ENCODE data around the gene RNU7-1.

The RNU7-1 gene

GRCh38 chr12:6954316-6955107, 10.9 kb downstream of the RNU7-1 start:
- no peak for FAIRE-seq

DNA sequence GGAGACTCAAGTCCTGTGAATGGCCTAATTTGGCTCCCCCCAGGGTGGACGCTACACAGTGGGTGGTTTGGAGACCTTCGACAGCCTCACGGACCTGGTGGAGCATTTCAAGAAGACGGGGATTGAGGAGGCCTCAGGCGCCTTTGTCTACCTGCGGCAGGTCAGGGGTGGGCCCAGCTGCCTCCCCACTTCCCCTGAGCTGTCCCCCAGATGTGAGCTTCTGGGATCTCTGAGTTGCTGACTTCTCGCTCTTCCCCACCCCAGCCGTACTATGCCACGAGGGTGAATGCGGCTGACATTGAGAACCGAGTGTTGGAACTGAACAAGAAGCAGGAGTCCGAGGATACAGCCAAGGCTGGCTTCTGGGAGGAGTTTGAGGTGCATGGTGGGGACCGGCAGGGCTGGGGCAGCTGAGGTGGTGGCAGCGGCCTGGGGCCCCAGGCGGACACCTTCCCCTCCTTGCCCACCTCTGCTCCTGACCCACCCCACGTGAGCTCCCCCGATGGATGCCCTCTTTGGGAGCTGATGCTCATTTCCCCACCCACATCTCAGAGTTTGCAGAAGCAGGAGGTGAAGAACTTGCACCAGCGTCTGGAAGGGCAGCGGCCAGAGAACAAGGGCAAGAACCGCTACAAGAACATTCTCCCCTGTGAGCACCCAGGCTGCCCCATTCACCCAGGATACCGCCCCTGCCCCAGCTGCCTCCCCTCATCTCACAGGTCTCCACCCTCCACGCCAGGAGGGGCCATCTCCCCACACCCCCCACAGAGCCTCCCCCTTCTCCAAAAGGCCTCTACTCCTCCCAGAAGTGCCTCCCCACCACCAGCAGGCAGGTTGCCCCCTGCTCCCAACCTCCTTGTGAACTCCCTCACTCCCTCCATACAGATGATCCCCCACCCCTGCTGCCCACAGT, 11.7 kb downstream of the RNU7-1 start:
- FAIRE-seq = no peak

DNA sequence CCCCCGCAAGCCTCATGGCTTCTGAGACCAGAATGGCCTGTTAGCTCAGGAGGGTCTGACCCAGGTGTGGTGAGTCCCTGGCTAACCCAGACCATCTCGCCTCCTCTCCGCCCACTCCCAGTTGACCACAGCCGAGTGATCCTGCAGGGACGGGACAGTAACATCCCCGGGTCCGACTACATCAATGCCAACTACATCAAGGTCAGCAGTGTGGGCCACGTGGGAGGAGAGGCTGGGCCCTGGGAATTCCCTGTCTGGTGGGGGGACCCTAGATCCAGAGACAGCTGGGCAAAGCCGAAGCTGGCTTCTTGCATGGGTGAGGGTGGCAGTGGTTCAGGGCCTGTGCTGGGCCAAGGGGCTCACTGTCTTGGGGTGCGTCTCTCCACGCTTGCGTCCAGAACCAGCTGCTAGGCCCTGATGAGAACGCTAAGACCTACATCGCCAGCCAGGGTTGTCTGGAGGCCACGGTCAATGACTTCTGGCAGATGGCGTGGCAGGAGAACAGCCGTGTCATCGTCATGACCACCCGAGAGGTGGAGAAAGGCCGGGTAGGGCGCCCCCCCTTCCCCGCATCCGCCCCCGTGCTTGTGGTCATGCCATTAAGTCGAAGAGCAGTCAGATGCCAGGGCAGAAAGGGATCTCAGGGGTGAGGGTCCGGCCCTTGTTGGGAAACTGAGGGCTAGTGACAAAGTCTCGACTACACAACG, 12.6 kb downstream of the RNU7-1 start:
- FAIRE-seq = no peak

- no peak for FAIRE-seq
Measured at GRCh38 chr12:6957151-6957701, 13.6 kb downstream of the RNU7-1 start.

GRCh38 chr12:6957741-6958608, 14.4 kb downstream of the RNU7-1 start:
- no peak for FAIRE-seq

GRCh38 chr12:6958609-6959057, 15.0 kb downstream of the RNU7-1 start:
- FAIRE-seq = no peak

GRCh38 chr12:6959058-6959804, 15.6 kb downstream of the RNU7-1 start:
- FAIRE-seq = no peak

- FAIRE-seq = no peak
Measured at GRCh38 chr12:6959805-6960592, 16.4 kb downstream of the RNU7-1 start.

- no peak for FAIRE-seq
Measured at GRCh38 chr12:6960593-6961277, 17.1 kb downstream of the RNU7-1 start.

GRCh38 chr12:6961278-6961694, 17.7 kb downstream of the RNU7-1 start:
- FAIRE-seq = no peak

DNA sequence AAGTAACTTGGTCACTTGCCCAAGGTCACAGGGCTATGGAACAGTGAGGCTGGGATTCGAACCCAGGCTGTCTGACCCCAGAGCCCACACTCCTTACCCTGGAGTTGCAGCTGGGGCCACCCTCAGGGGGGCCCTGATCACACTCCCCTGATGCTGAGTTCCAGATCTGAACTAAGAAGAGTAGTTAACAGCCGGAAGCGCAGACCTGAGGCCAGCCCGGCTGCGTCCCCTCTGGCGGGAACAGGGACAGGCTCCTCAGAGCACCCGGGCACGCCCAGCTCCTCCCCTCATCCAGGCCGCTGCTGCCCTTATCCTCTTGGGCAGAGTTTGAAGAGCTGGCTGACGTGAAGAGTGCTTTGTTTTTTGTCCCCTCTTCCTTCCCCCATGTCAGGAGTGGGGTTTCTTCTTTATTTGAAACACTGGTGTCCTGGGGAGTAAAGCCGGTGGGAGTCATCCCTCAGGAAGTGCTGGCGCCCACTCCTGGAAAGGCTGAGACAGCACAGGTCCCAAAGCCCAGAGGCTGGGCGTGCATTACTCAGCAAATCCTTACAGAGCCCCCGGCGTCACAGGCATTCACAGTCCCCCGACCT, 18.2 kb downstream of the RNU7-1 start:
- FAIRE-seq = no peak

DNA sequence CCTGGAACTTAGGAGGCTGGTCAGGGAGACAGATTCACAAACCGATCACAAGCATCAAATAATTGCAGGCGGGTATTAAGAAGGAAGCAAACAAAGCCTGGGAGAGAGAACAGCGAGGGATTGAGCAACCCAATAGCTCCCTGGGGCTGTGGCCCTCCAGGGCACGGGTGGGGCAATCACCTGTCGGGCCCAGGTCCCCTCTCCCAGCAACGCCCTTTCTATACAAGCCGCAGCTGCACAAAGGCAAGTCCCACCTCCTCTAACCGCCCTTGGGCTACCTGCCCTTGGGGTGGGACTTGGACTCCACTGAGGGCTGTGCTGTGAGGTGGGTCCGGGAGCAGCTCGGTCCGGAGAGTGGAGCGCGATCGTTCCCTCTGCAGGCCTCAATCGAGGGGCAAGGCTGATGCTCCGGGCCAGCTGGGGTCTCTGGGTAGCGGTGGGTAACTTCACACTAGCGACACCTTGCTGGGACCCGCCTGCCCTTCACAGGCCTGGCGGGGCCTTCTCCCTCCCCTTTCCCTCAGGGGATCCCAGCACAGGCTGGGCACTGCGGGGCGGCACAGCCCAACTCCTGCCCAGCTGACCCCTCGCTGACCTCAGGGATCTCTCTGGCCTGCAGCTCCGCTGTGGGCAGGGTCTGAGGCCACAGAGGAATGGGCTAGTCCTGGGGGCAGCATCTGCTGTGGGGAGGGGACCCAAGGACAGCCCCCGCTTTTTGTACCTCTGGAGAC, 18.8 kb downstream of the RNU7-1 start:
- no peak for FAIRE-seq

GRCh38 chr12:6963016-6963731, 19.6 kb downstream of the RNU7-1 start:
- FAIRE-seq = no peak

GRCh38 chr12:6963791-6964413, 20.3 kb downstream of the RNU7-1 start:
- no peak for FAIRE-seq

DNA sequence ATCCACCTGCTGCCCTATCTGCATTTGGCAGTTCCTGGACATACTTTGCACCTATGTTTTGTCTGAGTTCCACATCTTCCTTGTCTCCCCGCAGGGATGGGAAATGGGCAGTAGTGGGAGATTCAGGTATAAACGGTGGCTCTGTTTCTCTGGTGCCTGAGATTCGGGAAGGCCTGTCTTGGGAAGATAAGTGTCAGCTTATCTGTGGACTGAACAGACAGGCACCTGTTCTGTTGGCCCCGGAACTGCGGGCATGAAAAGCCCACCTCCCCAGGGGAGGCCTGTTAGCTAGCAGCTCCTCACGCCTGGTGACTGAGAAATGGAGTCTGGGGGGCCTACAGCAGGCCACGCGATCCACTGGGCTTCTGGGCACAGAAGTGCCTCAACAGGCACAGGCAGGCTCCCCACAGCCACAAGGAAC, 21.0 kb downstream of the RNU7-1 start:
- FAIRE-seq = no peak

DNA sequence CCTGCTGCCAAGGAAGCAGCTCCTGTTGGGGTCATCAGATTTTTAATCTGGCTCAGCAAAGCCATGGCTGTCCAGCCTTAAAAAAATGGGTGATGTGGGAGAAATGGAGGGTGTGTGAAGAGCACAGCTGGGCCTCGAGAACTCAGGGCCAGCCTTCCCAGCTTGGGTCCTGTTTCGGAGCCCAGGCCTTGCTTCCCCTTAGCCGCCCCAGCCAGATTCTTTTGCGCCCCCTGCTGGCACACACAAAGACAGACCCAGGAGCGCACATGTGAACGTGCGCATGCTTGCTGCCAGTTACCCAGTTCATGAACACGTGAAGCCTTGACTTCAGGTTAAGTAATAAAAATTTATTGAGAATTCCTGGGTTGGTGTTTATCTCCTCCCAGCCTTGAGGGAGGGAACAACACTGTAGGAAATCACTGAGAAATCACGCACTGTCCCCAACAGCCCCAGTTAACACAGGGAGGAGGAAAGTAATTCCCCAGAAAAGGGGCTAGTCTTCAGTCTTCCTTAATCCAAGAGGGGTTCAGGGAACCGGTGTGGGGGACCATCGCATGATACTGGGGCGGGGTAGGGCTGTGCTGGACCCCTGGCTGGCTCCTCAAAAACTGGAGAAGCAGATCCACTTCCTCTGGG, 21.5 kb downstream of the RNU7-1 start:
- no peak for FAIRE-seq

GRCh38 chr12:6965714-6966113, 22.1 kb downstream of the RNU7-1 start:
- no peak for FAIRE-seq

Data from TTC549 (cell line).